Measurements from ENCODE around the gene E2F1.
"Not testable (repeated sequence)": the region's sequence is repeated elsewhere in the genome, so short reads cannot be mapped to it uniquely, and the experiment has no call there.

The E2F1 gene

DNA sequence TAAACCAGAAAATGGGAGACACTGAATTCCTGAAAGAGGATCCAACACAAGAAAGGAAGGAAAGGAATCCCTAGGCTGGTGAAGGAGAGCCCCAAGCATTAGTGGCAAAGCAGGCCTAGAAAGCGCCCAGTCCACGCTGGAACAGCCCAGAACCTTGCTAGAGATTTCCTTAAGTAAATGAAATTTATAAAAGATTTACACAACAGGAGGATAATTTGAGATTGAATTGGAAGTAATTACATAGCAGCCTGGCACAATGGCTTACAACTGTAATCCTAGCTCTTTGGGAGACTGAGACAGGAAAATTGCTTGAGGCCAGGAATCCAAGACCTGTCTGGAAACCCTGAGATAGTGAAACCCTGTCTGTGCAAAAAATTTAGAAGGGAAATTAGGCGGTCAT is 50.8 kb downstream of the E2F1 start:
- DNase-seq: no peak

DNA sequence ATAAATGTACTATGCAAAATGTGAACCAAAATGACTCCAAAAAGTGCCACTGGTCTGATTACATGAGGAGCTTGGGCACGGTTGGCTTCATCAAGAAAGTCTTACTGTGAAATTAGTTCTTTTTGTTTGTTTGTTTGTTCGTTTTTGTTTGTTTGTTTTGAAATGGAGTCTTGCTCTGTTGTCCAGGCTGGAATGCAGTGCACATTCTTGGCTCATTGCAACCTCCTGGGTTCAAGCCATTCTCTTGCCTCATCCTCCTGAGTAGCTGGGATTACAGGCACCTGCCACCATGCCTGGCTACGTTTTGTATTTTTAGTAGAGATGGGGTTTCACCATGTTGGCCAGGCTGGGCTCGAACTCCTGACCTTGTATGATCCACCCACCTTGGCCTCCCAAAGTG is 54.3 kb downstream of the E2F1 start:
- DNase-seq: not testable (repeated sequence)

DNA sequence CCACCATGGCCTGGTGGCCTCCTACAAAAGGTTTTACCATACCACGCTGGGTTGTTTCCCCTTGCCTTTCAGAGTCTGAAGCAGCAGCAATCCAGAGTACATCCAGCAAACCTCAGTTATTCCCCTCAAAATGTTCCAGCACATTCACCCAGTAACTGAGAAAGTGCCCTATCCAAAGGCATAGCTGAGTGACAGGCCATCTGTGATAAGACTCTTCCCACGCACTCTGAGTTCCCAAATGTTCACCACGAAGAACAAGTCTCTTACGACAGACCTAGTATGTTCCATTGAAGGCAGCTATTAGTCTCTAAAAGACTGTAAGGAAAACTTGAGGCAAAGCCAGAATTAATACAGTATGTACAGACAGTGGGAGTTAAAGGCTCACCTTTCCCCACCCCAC is 55.7 kb downstream of the E2F1 start:
- no peak for DNase-seq

DNA sequence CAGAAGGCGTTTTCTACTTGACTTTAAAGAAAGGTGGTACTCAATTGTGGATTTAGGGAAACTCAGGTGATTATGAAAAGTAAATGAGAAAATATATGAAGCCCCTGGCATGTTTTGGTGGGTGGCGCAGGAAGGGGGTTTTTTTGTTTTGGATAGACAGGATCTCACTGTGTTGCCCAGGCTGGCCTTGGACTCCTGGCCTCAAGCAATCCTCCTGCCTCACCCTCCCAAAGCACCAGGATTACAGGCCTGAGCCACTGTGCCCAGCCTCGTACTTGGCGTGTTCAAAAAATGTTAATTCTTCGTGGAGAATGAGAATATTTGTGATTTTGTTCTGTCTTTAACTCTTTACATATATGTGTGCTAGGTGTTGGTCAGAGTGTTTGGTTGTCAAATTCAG is 56.2 kb downstream of the E2F1 start:
- no peak for DNase-seq

DNA sequence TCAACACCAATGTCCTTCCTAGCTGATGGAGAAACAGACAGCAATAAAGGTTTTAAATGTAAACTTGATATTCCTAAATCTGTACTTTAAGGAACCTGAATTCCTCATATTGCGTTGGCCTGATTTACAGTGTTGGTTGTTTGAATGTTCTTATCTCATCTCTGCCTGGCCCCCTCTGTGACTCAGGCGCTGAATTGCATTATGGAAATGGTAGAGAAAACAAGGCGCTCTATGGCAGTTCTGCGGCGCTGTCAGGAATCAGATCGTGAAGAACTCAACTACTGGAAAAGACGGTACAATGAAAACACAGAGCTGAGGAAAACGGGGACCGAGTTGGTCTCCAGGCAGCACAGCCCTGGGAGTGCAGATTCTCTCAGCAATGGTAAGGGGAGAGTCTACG is 56.7 kb downstream of the E2F1 start:
- DNase-seq: no peak

DNA sequence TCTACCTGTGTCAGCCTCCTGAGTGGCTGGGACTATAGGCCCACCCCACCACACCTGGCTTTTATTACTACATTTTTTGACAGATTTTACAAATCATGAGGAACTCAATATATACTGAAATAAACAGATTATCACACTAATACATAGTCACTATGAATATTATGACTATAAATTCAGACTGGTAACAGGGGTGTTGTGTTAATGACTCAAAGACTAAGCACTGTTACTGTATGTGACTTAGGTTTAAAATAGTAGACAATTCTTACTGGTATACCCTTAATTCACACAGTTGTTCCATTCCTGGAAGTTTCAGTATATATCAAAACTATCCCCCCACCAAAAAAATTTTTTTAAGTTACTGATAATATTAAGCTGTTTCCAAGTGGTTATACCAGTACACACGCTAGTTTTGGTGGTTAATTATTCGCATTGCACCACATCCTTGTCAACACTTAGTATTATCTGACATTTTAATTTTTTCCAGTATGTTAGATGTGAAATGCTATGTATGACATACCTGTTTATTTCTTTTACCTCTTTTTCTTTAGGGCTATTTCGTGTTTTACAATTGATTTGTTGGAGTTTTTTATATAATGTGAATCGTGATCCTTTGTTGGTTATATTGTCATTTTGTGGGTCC is 58.5 kb downstream of the E2F1 start:
- no peak for DNase-seq

DNA sequence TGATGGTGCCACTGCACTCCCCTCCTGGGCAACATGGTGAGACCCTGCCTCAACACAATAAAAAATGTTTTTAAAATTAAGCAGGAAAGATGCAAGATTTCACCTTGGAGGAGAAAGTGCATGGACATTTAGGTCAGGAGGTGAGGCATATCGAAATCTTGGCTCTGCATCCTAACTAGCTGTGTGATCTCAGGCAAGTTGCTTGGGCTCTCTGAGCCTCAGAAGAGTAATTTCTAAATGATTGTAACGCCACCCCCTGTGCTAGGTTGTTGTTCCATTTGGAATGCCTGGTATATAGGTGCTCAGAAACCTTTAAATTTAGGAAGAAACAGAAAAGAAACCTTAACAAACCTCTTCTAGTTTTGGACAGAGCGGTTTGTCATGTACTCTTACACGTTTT is 60.0 kb downstream of the E2F1 start:
- no peak for DNase-seq
